Stimulated activated CD4-positive, alpha-beta T cell treated with anti-CD3 and anti-CD28 coated beads, TNF-alpha, amount 100 ng/mL, for 4 hours (primary cell): Measurements from ENCODE around the gene SGCA.

Experiments
- DNase-seq, 3 experiments: peaks; one replicate each; pipeline ENCODE4 v3.0.0-alpha.2; 2020; ENCODE audit warnings: low read depth in 3 of 3

Gene SGCA

DNA sequence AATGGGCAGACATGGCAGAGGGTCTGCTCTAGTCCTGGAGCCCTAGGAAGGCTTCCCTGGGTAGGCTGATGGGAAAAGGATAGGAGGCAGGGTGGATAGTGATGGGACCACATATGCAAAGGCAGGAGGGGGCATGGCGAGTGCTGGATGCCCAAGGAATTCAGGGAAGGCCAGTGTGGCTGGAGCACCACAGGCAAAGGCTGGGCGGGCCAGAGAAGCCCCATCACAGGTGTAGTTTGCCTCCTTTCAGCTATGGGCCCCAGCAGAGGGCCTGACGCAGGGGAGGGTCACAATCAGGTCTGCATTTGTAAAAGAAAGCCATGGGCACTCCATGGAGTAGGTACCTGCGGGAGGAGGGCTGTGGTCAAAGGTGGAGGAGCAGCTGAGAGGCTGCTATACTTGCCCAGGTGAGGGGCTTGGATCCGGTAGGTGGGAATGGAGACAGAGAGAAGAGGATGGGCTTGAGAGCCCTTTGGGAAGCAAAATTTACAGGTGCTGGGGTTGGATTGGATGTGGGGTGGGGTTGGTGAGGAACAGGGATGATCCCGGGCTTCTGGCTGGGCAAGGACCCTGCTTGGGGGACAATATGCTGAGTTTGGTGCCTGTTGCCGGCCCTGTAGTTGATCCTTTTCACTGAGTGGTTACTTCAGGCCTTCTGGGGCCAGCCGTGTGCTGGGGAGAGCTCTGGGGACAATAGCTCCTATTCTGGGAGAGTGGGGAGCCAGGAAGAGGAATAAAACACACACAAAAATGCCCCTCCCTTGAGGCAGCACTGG, 42.2 kb downstream of the SGCA start:
- no peak for DNase-seq

- DNase-seq = no peak
Observed at GRCh38 chr17:50208611-50209061, 42.8 kb downstream of the SGCA start.

GRCh38 chr17:50209133-50209471, 43.3 kb downstream of the SGCA start:
- DNase-seq = no peak

GRCh38 chr17:50209472-50210239, 43.9 kb downstream of the SGCA start:
- no peak for DNase-seq

DNA sequence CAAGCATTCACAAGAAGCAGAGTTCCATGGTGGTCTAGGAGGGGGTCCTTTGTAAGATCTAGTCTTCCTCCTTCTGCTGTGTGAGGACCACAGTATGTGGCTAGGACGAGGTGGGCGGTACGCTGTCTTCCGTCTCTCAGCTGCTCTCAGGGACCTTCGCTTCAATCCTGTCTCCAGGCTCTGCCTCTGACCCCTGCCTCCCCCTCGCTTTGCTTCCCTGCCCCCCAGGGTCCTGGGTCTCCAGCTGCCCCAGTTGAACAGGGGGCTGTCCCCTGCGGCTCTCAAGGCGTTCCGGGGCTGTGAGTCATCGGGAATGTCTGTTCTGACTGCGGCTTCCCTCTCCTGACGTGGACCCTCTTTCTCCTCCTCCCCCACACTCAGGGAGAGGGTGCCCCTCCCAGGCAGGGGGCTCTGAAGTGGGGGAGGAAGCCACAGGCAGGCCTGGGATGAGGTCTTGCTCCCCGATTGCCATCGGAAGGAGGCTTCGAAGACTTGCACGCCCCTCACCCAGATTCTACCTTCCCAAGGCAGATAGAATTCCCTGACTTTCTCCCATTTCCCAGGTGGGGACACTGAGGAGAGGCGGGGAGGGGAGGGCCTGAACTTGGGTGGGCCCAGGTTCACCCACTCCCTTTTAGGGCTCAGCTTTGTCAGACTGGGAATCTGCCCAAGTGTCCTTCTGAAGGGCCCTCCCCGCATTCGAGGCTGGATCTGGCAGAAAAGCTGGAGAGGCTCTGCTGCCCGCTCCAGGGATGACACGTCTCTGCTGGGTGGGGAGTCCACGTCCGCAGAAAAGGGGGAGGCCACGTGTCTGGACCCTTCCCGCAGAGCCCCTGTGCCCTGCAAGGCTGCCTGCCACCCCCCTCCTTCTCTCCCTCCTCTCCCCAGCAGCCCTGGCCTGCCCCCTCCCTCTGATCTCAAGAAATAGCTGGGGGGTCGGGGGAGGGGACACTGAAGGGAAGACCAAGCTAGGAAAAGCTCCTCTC, 44.7 kb downstream of the SGCA start:
- DNase-seq = no peak

- DNase-seq = no peak
Observed at GRCh38 chr17:50211249-50212120, 45.7 kb downstream of the SGCA start.

DNA sequence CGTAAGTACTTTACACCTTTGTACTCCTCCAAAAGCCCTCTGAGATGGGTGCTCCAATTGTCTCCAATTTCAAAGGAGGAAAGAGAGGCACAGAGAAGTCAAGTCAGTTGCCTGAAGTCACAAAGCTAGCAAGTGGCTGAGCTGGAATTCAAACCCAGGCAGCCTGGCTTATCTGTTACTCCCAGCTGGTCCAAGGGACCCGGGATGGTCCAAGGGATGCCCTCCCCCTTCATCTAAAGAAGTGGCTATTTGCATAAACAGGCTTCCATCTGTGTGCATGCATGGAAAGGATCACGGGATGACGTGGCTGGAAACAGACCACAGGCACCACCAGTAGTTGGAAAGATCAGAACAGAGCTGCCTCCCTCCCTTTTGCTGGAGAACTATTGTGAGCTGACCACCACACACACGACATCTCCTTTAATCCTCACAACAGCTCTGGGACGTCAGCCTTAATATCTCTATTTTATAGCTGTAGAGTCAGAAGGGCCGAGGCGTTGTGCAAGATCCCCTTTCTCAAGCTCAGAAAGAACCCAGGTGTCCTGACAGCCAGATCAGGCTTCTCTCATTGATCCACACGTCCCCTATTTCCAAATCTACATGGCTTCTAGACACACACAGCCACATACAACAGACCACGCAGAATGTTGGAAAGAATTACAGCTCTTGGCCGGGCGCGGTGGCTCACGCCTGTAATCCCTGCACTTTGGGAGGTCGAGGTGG, 46.5 kb downstream of the SGCA start:
- DNase-seq = no peak

DNA sequence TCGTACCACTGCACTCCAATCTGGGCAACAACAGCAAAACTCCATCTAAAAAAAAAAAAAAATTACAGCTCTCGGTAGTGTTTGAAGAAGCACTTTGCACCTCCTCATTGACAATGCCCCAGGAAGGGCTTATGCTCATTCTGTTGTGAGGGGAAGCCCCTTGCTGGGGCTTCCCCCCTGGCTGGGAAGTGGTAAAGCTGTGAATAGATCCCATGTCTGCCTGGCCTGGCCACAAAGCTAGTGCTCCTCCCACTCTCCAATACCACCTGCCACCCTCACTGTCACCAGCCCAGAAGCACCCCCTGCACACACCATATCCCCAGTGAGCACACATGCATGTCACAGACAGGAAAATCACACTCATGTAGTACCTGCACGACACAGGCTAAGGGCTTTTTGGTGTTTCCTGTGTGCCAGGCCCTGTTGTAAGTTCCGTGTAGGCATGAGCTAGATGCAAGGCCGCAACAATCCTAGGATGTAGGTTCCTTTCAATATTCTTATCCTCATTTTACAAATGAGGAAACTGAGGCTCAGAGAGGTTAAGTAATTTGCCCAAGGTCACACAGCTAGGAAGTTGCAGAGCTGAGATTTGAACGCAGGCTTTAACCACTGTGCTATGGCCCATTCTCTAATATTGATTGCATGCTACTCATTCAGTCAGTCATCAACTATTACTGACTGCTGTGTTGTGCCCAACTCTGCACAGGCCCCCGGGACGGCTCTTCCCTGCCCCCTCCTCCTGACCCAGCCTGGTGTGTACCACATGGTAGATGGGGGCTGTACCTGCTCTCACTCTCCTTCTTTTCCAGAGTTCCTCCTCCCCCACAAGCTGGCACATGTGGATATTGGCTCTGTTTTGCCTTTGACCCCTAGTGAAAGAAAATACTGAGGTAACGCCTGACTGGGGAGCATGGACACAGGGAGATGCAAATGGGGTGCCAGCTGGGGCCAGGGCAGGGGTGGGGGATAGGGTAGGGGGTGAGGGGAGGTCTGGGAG, 47.5 kb downstream of the SGCA start:
- DNase-seq = no peak

DNA sequence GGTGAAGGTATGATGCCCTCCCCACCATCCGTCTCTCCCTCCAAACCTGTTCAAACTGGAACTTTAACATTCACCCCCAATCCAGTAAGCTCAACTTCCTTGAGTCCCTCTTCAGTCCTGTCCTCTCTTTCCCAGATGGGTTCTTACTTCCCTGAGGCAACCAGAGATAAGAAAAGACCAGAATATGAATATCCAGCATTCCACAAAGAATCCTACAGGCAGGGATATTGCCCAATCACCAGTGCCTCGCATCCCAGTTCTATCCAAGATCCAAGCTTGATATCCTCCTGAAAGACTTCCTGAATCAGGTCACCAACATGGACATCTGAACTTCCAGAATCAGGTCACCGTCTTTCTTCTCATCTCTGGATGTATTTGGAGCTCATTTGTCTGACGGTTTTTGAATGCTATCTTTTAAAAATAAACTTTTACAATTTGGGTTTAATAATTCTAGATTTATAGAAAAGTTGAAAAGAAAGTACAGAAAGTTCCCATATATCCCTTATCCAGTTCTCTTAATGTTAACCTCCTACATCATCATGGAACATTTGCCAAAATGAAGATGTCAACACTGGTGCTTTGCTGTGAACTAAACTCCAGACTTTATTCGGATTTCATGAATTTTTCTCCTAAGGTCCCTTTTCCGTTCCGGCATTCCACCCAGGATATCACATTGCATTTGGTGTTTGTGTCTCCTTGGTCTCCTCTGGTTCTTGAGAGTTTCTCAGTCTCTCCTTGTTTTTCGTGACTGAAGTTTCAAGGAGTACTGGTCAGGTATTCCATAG, 49.4 kb downstream of the SGCA start:
- DNase-seq = no peak

DNA sequence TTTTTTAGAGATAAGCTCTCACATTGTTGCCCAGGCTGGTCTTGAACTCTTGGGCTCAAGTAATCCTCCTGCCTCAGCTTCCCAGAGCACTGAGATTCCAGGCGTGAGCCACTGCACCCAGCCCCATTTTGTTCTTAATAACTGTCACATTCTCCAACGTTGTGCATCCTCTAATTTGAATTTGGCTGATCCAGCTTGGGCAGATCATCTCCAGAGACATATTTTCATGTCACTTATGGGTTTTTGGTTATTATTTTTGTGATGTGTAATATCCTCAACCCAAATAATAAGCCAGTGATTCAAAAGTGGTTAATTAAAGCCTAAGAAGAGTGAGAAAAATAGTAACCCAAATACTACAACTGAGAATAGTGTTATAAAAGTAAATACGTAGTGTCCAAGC, 51.8 kb downstream of the SGCA start:
- DNase-seq = no peak

DNA sequence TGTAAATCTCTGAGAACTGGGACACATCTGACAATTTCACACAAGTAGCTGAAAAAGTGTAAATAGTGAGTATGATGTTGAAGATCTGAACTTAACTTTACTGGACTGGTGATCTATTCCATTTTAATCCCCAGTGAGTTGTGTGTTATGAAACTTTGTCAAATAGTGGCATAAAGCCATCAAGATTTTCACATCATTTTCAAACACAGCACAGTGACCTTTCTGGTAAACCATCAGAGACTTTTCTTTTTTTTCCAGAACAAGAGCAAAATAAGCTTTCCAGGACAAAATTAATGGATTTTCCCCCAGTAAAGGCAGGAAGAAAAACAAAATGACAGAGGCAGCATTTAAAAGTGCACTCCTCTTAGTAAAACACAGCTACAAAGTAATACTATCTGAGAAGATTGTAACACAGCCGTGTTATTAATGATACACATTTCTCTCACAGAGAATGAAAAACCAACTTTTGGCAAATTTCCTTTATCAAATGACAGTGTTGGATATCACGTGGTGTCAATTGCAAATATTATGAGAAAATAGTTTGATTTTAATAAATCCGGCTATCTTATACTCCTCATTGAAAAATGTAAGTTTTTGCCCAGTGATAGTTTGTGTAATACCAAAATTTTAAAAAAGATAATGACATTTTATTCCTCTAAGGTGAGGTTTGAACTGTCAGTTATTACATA, 52.4 kb downstream of the SGCA start:
- DNase-seq = no peak

DNA sequence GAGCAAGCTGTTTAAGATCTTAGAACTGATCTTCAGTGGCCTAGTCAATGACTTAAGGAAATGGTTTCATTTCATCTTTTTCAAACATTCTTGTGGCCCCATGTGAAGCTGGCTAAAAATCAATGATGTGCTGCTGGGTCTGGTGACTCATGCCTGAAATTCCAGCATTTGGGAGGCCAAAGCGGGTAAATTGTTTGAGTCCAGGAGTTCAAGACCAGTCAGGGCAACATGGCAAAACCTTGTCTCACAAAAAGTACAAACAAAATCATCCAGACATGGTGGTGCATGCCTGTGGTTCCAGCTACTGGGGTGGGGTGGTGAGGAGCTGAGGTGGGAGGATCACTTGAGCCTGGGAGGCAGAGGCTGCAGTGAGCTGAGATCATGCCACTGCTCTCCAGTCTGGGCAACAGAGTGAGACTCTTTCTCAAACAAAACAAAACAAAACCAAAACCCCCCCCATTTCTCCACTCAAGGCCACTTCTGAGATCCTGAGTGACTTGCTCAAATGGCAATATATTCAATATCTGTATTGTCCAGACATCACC, 53.0 kb downstream of the SGCA start:
- no peak for DNase-seq

GRCh38 chr17:50219342-50219741, 53.5 kb downstream of the SGCA start:
- no peak for DNase-seq

DNA sequence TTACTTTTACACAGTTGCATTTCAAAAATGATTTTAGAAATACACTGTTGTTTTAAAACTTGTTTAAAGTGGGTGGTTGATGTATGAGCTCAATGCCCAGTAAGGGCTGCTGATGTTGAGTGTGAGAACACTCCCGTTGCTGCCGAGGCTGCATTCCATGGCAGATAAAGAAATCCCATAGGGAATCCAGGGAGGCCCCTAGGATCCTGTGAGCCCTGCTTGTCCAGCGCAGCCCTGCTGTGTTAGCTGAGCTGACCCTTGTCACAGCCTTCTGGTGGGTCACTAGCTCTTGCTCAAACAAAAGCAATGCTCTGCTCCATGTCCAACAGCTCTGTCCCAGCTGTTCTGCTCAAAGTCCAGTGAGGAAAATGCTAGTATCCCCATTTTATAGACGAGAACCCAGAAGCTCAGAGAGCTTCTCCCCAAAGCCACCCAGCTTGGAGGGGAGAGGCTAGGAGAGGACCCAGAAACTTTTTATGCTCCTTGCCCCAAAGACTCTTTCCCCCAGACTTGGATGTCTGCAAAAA, 54.2 kb downstream of the SGCA start:
- no peak for DNase-seq

GRCh38 chr17:50220811-50221210, 55.0 kb downstream of the SGCA start:
- no peak for DNase-seq

GRCh38 chr17:50221266-50221863, 55.6 kb downstream of the SGCA start:
- no peak for DNase-seq
